HPDE6-E6E7 (cell line): ENCODE measurements around the gene HPGDS.
"Not testable (repeated sequence)": the region's sequence is repeated elsewhere in the genome, so short reads cannot be mapped to it uniquely, and the experiment has no call there.

ENCODE experiments used
- DNase-seq: peaks from one replicate; pipeline ENCODE4 v3.0.0; 2011; ENCODE audit warnings: missing footprints; ENCODE audit errors: extremely low spot score

Gene HPGDS

DNA sequence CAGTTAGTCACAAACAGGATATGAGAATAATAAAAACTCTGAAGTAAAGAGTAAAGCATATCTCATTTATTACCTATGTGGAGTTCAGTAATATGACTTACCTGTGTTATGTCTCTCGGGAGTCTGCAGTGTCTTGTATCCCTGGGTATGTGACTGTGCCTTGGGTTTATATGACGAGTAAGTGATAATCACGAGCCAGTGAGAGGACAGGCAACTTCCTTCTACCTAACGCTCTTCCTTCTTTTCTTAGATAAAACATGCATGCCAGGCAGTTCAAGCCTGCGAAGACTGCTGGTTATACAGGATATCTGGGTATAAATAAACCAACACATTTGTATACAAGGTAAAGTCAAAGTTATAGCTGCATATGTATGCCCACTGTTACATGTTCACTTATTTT, at the start of gene HPGDS:
HPGDS (minus strand) TSS at position 143 of the 400 bp plus-strand sequence. CDS start 8,207 bp downstream, outside the sequence.
- no peak for DNase-seq

DNA sequence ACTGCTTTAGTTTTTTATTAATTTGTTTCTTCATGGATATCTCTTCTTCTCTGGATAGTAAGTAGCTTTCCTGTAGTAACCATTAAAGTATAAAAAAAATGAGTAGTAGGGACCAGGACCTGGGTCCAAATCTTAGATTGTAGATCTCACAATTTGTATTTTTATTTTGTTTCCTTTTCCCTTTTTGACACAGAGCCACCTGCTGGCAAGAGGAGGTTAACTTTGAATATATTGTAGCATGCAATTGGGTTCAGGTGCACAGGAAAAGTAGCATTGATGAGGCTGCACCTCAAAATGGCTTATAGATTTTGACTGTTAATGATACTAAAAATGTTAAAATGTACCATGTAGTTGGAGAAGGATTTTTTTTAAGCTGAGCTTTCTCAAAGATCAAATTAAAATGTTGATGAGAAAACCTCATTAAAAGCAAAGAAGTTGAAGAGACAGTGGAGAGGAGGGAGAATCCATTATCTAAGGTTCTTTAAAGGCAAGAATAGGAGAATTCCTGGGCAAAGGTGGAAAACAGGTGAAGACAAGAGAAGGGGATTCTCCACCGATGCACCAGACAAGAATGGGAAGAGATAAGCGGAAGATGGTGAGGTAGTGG, 48.3 kb upstream of the HPGDS start:
- DNase-seq, result no peak

DNA sequence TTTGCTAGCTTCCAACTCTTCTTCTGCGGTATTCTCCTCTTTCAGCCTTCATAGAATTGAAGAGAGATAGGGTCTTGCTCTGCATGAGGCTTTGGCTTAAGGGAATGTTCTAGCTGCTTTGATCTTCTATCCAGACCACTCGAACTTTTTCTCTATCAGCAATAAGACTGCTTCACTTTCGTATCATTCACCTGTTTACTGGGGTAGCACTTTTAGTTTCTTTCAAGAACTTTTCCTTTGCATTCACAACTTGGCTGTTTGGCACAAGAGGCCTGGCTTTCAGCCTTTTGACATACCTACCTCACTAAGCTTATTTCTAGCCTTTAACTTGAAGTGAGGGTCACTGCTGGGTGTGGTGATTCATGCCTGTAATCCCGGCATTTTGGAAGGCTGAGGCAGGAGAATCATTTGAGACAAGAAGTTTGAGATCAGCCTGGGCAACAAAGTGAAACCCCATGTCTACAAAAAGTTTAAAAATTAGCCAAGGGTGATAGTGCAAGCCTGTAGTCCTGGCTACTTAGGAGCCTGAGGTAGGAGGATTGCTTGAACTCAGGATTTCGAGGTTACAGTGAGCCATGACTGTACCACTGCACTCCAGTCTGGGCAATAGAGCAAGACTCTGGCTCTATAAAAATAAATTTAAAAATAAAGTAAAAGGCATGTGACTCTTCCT, 47.1 kb upstream of the HPGDS start:
- DNase-seq, result no peak

DNA sequence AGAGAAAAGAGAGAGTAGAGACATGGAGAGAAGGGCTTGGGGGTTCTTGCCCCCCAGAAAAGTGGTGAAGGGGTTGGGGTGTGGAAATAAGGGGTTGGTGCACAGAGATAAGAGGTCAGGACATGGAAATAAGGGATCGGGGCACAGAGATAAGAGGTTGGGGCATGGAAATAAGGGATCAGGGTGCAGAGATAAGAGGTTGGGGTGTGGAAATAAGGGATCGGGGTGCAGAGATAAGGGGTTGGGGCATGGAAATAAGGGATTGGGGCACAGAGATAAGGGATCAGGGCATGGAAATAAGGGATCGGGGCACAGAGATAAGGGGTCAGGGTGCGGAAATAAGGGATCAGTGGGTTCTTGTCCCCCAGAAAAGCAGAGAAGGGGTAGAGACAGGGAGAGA, 45.3 kb upstream of the HPGDS start:
- not testable (repeated sequence) for DNase-seq

DNA sequence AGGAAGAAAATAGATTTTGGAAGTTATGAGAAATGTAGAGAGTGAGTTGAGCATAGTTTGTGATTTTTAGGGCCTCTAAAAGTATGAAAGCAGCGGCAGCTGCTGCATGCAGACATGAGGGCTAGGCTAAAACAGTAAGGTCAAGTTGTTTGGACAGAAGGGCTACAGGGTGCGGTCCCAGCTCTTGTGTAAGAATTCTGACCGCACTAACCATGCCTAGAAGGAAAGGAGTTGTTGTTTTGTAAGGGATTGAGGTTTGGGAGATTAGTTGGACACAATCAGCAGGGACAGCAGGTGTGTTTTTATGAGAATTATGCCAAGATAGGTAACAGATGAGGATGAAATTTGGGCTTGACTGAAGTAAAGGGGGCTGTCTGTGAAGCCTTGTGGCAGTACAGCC, 42.8 kb upstream of the HPGDS start:
- DNase-seq, result not testable (repeated sequence)

DNA sequence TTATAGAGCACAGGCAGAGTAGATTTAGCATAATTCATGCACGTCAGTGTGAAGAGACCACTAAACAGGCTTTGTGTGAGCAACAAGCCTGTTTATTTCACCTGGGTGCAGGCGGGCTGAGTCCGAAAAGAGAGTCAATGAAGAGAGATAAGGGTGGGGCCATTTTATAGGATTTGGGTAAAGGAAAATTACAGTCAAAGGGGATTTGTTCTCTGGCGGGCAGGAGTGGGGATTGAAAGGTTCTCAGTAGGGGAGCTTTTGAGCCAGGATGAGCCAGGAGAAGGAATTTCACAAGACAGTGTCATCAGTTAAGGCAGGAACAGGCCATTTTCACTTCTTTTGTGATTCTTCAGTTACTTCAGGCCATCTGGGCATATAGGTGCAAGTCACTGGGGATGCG, 40.3 kb upstream of the HPGDS start:
- DNase-seq, result not testable (repeated sequence)

DNA sequence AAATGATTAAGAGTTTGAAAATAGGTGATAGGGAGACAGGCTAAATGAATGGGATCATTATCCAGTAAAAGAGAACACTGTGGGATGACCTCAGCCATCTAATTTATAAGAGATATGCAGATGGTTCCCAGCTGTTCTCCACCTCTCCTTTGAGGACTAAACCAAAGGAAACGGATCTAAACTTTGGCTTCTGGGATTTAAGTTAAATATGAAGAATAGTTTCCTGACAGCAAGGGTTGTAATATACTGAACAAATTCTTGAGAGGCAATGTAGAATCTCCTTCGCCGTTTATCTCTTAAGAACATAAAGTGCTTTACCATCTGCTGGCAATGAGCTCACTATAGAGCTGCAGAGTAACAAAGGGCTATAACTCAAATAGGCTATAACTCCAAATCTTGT, 35.4 kb upstream of the HPGDS start:
- no peak for DNase-seq

DNA sequence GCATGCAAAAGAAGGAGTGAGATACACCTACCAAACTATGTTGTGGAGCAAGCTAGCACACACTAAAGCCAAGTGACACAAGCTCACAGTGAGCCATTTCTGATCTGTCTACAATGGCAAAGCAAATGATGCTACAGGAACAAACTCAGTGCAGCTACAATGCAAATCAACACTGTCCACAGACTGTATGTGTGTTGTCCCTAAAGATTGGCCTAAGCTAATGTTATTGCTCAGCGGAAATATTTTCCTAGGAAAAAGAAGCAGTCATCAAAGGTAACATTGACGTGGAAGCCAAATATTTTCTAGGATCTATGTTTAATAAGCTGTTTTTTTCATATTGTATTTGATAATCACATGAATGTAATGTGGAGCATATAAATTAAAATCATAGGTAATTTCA, 34.7 kb upstream of the HPGDS start:
- DNase-seq, result no peak

DNA sequence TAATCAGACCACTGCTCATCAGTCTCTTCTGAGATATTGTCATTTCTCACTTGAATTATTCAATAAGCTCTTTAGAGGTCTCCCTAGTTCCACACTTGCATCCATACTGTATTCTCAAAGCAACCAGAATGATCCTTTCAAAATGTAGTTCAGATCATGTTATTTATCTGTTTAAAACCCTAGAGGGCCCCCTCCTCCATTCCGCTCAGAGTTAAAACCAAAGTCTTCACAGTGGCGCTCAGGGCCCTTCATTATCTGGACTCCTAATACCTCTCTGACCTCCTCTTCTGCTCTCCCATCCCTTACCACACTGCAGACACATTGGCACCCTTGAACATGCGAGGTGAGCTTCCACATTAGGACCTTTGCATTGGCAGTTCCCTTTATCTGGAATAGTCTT, 32.7 kb upstream of the HPGDS start:
- no peak for DNase-seq

DNA sequence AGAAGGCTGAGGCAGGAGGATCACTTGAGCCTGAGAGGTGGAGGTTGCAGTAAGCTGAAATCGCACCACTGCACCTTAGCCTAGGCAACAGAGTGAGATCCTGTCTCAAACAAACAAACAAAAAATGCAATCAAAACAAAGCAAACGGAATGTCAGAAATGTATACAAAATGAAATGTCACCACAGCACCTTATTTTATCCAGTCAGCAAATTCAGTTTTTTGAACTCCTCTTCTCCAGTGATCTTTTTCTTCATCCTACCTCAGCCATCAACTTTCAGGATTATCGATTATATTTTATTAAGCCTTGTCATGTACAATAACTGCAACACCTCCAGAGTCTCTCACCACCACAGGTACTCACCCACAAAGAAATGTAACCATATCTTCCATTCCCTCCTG, 31.1 kb upstream of the HPGDS start:
- no peak for DNase-seq

DNA sequence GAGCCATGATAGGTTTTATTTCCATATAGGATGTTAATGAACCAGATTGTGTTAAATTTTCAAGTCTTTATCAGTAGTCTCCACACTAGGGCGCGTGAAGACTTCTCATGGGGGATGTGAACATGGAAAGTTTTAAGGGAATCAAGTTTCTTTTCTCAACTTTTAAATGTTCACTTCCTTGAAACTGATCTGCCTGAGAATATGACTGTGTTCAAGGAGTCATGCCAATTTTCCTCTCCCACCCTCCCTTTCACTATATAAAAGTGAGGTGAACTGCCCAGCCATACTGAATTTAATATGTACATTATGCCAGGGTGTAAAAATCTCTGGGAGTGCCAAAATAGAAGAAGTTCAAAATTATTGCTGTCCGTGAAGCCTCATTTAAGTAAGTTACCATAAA, 30.4 kb upstream of the HPGDS start:
- no peak for DNase-seq

DNA sequence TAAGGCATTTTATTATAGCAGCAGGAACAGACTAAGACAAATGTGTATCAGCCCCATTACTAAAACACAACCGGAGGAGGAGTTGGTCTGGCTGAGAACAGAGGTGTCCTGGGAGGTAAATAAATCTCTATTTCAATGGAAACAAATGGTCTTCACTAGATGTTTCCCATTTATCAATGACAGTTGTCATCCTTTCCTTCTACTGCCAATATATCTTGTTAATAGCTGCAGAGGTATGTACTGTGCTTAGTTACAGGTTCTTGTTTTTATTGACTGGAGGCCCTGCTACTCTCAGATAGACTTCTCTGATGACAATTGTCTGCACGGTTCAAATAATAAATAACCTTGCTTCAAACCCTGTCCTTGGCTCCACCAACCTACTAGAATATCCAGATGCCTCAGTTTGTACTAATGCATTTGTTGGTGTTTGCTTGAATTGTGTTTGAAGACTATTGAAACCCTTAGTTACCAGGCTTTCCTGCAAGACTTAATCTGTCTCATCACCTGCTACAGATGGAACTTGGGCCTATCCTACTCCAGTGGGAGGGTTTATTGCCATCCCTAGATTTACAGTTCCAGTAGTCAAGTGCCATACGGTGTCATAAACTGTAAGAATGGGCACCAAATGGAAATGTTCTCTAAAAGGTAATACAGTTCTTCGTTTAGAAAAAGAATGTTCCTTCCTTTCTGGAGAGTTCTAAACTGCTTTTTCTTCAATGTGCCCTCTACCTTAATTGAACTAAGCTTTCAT, 29.8 kb upstream of the HPGDS start:
- no peak for DNase-seq

DNA sequence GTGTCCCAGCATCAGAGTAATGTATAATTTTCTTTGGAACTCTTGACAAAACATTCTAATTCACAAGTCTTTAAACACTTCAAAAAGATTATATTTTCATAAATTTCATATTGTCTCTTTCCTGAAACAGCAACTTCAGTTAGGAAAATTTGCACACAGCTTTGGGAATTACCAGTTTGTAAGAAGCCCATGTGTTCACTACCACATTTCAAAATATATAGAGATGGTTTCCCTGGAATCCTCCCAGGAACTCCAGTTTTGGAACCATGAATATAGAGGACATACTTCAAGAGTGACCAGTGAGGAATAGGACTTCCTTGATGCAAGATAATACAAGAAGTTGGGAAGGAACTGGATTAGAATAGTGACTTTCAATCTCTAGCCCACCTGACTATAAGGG, 28.7 kb upstream of the HPGDS start:
- no peak for DNase-seq

DNA sequence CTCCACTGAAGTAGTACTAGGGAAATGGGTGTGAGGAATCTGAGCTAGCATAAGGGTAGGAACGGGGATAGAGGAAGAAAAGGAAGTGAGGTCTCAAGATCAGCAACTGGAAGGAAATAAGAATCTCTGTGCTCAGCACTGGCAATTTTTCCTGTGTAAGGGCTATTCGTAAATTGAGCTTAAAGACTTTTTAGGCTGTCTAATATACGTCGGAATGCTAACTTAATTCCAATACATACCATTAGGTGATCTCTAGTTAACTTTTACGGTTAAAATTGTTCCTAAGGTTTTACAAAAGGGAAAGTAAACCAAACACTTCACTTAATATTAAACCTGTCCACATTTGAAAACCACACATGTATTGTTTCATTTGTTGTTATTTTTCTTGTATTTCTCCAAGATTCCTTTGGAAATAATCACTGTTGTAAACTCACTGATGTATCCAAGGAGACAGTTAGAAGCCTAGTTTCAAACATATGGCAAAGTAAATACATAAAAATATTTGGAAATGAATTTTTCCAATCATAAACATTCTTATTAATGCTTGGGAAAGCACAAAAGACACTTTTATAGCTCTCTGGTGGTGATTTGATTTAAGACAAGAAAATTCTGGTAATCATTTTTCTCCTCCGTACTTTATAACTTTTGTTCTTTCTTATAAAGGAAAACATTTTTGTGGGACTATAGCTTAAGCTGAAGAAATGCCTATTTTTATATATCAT, 28.1 kb upstream of the HPGDS start:
- DNase-seq, result no peak

DNA sequence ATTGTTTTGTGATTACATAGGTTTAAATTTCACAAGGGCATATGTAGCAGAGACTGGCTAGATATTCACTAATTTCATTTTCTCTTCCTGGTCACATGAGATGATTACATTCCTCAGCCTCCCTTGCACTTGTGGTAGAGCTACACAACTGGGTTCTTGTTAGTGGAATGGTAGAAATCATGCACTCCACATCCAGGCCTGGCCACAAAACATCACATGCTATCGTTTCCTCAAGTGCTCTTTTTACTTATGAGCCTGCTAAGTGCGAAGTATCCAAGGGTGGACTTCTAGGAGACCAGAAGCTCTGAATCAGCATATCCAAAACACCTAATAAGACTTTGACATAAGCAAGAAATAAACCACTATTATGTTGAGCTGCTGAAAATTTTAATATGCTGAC, 26.4 kb upstream of the HPGDS start:
- no peak for DNase-seq

DNA sequence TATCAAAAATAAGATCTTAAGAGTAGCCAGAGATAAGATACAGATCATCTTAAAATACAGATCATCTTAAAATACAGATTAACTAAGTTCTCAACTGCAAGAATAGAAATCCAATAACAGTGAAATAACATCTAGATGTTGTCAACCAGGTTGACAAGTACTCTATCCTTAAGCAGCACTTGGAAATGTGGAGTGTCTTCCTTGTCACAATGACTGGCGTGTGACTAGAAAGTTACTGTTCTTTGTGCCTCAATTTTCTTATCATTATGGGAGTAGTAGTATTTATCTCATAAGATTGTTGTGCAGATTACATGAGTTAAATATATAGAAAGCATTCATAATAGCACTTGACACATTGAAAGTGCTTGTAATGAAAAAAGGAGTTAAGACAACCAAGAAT, 25.8 kb upstream of the HPGDS start:
- DNase-seq, result no peak

DNA sequence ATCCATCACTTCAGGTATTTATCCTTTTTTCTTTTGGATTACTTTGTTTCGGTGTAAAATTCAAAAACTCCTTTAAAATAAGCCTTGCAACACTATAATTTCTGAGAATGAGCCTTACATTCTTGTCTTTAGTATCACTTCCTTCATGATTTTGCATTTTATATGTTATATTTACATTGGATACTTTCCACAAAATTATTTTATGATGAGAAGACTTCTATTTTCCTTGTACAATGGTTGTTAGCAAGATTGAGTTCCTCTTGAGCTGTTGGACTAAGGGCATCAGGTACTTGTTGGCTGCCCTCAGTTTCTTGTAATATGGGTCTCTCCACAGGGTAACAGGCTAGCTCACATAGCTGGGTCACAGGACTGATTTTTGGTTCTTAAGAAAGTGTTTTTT, 22.7 kb upstream of the HPGDS start:
- DNase-seq, result no peak

DNA sequence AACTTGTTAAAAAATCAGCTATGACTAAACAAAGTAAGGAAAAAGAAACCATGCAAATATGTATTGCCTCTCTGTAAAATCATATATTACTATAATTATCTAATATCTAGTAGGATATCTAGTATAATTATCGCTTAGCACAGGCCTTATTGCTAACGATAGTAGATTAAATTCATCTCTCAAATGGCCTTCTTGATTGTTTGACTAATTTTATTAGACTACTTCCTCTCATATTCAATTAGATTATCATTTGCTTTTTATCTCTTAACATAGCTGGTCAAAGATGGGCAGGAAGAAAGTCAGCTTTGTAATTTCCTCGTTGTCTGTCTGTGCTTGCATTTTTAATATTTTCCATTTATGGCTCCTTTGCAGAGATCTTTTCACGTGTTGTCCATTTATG, 21.9 kb upstream of the HPGDS start:
- no peak for DNase-seq

DNA sequence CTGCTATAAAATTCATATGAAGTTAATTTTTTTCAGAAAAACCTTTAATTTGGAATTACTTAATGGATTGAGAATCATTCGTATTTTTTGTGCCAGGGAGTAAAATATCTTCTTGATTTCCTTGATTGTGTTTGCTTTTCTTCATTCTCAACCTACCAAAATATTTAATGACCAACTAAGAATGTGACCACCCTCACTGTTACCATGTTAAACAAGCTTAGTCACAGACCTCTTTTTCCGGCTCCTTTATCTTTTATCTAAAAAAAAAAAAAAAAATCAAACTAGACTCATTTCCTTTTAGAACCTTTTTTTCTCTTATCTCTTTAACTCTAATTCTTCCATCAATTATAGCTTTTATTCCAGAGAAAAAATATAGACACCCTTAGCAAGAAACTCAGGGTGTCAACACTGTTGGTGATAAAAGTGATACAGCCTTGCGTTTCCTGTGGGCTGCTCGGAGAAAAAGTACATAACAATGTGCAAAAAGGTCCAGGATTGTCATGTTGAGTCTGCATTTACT, 20.6 kb upstream of the HPGDS start:
- DNase-seq, result no peak

DNA sequence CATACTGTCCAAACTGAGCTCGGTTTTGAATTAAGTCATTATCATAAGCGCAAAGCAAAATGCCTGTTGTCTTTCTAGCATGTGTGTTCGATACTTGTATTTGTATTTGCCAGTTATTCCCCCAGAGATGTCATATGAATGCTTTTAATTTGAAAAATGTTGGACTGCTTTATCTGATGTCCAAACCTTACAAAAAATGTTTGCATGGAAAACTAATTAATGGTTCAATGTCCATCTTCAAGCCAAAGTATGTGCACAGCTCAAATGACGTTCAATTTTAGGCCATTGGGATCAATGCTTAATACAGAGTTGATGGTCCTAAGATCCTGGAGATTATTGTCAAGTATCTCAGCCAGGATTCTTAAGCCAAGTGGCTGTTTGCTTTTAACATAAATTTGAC, 17.2 kb upstream of the HPGDS start:
- no peak for DNase-seq

DNA sequence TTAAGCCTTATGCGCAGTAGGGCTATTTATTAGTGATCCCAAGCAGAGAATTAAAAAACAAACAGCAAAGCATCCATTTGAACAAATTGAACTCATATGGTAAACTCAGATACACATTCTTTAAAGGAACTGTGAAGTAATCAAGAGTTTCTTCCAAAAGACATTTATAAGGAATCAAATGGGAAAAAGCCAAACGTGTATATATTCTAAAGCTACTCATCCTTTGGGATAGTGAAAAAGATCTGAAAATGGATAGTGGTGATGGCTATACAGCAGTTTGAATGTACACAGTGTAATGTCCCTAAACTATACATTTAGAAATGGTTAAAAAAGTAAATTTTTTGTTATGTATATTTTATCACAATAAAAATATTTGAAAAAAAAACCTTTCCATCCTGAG, 16.6 kb upstream of the HPGDS start:
- no peak for DNase-seq

DNA sequence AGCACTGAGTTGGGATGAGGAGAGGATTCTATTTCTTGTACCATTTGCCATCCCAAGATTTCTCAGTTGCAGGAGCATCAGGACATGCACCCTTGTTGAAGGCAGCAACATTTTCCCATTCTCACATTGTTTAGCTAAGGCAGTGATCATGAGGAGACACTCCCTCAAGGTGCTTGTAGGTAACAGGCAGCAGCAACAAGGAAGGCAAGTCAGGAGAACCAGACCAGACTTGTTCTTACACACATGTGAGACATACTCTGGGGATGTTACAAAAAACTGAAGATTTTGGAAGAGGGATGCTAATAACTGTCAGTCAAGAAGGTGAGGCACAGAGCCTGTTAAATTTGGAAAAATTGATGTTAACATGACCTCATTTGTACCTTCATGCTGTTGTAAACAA, 15.5 kb upstream of the HPGDS start:
- DNase-seq, result no peak
